GM21825 (cell line): ENCODE results near the gene RANBP3.
"Not testable (repeated sequence)": the region's sequence is repeated elsewhere in the genome, so short reads cannot be mapped to it uniquely, and the experiment has no call there.

ENCODE experiments used
- ATAC-seq: cut with Tn5 transposase; IDR thresholded peaks from one replicate; pipeline ENCODE4 v1.9.1; 2021; ENCODE audit warnings: mild to moderate bottlenecking, moderate library complexity; ENCODE audit not compliant: unreplicated experiment

Gene RANBP3

GRCh38 chr19:6006896-6007295, 29.0 kb upstream of the RANBP3 start:
- no peak for ATAC-seq

- not testable (repeated sequence) for ATAC-seq
Observed at GRCh38 chr19:6006070-6006446, 28.1 kb upstream of the RANBP3 start.

- no peak for ATAC-seq
Observed at GRCh38 chr19:6005321-6006069, 27.6 kb upstream of the RANBP3 start.

- ATAC-seq = no peak
Observed at GRCh38 chr19:6003976-6004375, 26.0 kb upstream of the RANBP3 start.

GRCh38 chr19:6002591-6002990, 24.7 kb upstream of the RANBP3 start:
- no peak for ATAC-seq

GRCh38 chr19:6000228-6000847, 22.4 kb upstream of the RANBP3 start:
- ATAC-seq = no peak

GRCh38 chr19:5999693-6000092, 21.8 kb upstream of the RANBP3 start:
- ATAC-seq = no peak

GRCh38 chr19:5997371-5997770, 19.4 kb upstream of the RANBP3 start:
- no peak for ATAC-seq

- no peak for ATAC-seq
Observed at GRCh38 chr19:5996623-5997320, 18.8 kb upstream of the RANBP3 start.

- ATAC-seq = no peak
Observed at GRCh38 chr19:5996102-5996501, 18.2 kb upstream of the RANBP3 start.

- no peak for ATAC-seq
Observed at GRCh38 chr19:5995606-5996005, 17.7 kb upstream of the RANBP3 start.

GRCh38 chr19:5994405-5995165, 16.6 kb upstream of the RANBP3 start:
- ATAC-seq = no peak

GRCh38 chr19:5993648-5994358, 15.9 kb upstream of the RANBP3 start:
- ATAC-seq = no peak

- ATAC-seq = no peak
Observed at GRCh38 chr19:5993201-5993600, 15.3 kb upstream of the RANBP3 start.

- no peak for ATAC-seq
Observed at GRCh38 chr19:5992756-5993155, 14.8 kb upstream of the RANBP3 start.

- ATAC-seq = no peak
Observed at GRCh38 chr19:5991244-5991838, 13.4 kb upstream of the RANBP3 start.

- ATAC-seq = no peak
Observed at GRCh38 chr19:5990289-5990797, 12.4 kb upstream of the RANBP3 start.

- ATAC-seq = no peak
Observed at GRCh38 chr19:5989388-5990074, 11.6 kb upstream of the RANBP3 start.
